GM18505 (cell line): Measurements from ENCODE around the gene MYMX.

Experiments
- ATAC-seq: cut with Tn5 transposase; IDR thresholded peaks from one replicate; pipeline ENCODE4 v1.9.1; 2021; ENCODE audit not compliant: unreplicated experiment
- POLR2A ChIP-seq: IDR thresholded peaks from 4 replicates; pipeline ENCODE4 v1.6.1; 2011; ENCODE audit warnings: borderline replicate concordance; ENCODE audit not compliant: insufficient read depth, insufficient read length; ENCODE audit errors: extremely low read depth

The MYMX gene

DNA sequence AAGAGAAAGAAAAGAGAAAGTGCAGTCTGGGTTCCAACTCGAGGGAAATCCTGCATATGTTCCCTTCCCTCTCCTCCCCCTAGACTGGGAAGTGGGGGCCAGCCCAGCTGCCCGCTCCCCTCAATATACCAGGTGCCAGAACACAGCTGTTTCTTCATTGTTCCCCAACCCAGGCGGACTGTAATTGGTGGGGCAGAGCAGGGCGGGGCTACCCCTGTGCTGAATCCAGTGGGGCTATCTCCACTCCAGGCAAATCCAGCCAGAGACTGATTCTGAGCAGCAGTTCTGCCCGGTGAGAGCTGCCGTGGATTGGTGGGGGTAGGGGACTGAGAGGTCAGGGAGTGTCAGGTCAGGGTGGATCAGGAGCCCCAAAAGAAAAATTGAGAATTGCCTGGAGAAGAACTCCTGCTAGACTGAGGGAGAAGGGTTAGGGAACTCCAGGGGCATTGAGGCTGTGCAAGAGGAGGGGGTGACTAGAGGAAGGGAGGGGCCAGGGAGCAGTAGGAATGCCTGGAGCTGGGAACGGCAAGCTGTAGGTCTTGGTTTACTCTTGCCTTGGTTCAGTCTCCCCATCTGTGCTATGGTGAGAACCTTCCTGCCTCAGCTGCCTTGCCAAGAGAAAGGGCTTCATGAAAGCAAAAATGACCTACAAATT, at the start of gene MYMX:
Gene MYMX, plus strand, starts transcription at position 250 of the 655 bp plus-strand sequence. CDS start 546 bp downstream, outside the sequence.
- TF ChIP-seq POLR2A: no peak
- no peak for ATAC-seq

- ATAC-seq: no peak
- TF ChIP-seq POLR2A: no peak
Measured at GRCh38 chr6:44167567-44167966, 49.2 kb upstream of the MYMX start.

DNA sequence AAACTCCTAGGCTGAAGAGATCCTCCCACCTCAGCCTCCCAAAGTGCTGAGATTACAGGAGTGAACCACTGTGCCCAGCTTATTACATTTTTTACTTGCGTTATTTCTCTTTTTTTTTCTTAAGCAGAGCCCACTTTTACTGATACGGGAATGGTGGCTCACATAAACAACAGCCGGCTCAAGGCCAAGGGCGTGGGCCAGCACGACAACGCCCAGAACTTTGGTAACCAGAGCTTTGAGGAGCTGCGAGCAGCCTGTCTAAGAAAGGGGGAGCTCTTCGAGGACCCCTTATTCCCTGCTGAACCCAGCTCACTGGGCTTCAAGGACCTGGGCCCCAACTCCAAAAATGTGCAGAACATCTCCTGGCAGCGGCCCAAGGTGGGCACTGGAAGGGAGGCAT, 47.6 kb upstream of the MYMX start:
- TF ChIP-seq POLR2A: no peak
- no peak for ATAC-seq

DNA sequence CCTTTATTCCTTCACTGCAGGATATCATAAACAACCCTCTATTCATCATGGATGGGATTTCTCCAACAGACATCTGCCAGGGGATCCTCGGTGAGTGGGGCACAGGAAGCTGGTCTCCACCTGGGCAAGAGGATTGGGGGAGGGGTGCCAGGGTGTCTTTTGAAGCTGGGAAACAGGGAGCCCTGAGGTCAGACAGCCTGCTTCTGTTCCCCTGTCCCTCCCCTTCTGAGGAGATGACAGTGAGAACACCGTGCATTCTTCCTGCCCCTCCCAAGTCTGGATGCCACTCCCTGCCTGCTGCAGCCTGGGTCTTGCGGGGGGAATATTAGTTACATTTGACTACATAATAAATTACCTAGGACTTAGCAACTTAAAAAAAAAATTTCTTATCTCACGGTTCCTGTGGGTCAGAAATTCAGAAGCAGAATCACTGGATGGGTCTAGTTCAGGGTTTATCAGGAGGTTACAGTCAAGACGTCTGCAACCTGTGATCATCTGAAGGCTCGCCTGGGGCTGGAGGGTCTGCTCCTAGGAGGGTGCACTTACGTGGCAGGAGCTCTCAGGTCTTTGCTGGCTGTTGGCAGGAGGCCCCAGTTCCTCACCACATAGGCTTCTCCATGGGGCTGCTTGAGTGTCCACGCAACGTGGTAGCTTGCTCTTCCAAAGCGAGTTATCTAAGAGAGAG, 46.7 kb upstream of the MYMX start:
- no peak for ATAC-seq

DNA sequence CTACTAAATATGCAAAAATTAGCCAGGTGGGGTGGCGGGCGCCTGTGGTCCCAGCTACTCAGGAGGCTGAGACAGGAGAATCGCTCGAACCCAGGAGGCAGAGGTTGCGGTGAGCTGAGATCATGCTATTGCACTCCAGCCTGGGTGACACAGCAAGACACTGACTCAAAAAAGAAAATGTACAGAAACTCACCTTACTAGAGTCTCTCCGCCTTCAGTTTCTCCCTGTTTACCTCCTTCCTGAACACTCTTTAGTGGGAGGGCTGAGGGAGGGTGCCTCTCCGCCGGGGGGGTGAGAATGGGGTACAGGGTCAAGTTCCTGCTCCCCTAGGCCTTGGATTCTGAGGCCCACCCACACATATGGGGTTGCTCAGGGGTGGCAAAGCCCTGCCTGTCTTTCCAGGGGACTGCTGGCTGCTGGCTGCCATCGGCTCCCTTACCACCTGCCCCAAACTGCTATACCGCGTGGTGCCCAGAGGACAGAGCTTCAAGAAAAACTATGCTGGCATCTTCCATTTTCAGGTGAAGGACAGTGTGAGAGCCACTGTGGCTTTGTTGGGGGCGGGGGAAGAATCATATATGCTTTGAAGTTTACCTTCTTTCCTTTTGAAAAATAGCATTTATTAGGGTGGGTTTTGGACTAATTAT, 44.7 kb upstream of the MYMX start:
- no peak for ATAC-seq
- TF ChIP-seq POLR2A: no peak

More for the DNA sequence above, 46.7 kb upstream of the MYMX start:
- TF ChIP-seq POLR2A: no peak

DNA sequence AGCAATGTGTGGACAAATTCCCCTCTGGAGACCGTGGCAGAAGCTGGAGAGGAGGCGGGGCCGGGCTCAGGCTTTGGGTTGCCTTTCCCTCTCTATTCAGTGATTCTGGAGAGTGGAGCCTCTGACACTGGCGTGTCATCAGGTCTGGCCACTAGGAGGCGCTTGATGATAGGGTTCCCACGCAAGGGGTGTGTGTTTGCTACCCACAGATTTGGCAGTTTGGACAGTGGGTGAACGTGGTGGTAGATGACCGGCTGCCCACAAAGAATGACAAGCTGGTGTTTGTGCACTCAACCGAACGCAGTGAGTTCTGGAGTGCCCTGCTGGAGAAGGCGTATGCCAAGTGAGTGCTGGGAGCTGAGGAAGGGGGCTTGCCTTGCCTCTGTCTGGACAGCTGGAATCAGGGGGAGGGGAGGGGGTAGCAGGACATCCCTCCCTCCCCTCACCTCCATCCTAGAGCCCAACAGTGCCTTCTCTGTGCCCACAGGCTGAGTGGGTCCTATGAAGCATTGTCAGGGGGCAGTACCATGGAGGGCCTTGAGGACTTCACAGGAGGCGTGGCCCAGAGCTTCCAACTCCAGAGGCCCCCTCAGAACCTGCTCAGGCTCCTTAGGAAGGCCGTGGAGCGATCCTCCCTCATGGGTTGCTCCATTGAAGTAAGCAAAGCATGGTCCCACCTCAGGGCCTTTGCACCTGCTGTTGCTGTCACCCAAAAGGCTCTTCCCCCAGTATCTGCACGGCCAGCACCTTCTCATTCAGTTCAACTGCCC, 43.8 kb upstream of the MYMX start:
- TF ChIP-seq POLR2A: no peak
- ATAC-seq: no peak

DNA sequence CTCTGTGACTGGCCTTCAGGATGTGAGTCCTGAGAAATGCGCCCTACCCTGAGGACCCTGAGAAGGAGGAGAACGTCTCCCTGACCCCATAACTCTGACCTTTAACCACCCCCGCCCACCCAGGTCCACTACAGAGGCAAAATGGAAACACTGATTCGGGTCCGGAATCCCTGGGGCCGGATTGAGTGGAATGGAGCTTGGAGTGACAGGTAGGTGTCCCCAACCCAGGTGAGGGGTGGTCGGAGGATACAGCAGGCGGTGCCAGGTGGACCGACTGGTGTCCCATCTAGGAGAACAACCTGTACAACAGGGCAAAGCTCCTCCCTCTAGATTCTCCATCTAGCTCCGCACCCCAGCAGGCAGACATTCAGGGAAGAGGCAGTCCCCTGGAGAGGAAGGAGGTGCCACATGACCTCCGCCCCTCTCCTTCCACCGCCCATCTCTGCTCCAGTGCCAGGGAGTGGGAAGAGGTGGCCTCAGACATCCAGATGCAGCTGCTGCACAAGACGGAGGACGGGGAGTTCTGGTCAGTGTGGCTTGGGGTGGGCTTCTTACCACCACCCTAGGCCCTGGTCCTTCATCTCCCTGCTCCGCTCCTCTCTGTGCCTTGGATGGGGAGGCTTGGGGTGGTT, 40.5 kb upstream of the MYMX start:
- no peak for ATAC-seq

DNA sequence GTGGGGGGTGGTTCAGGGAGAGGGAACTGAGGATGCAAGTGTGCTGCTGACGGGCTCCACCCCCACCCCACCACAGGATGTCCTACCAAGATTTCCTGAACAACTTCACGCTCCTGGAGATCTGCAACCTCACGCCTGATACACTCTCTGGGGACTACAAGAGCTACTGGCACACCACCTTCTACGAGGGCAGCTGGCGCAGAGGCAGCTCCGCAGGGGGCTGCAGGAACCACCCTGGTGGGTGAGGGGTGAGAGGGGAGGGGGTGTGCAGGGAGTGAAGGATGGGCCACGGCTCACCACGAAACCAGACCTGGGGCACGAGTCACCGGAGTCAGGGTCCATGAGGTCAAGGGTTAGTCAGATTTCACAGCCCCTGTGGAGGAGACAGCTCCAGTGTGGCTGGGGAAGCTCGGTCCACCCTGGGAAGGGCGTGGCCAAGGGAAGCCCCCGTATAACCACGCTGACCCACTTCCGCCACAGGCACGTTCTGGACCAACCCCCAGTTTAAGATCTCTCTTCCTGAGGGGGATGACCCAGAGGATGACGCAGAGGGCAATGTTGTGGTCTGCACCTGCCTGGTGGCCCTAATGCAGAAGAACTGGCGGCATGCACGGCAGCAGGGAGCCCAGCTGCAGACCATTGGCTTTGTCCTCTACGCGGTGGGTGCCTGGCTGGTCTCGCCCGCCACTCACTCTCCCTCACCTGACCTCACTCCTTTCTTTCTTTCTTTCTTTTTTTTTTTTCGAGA, 39.8 kb upstream of the MYMX start:
- no peak for TF ChIP-seq POLR2A
- ATAC-seq: no peak

More for the DNA sequence above, 40.5 kb upstream of the MYMX start:
- TF ChIP-seq POLR2A: no peak

DNA sequence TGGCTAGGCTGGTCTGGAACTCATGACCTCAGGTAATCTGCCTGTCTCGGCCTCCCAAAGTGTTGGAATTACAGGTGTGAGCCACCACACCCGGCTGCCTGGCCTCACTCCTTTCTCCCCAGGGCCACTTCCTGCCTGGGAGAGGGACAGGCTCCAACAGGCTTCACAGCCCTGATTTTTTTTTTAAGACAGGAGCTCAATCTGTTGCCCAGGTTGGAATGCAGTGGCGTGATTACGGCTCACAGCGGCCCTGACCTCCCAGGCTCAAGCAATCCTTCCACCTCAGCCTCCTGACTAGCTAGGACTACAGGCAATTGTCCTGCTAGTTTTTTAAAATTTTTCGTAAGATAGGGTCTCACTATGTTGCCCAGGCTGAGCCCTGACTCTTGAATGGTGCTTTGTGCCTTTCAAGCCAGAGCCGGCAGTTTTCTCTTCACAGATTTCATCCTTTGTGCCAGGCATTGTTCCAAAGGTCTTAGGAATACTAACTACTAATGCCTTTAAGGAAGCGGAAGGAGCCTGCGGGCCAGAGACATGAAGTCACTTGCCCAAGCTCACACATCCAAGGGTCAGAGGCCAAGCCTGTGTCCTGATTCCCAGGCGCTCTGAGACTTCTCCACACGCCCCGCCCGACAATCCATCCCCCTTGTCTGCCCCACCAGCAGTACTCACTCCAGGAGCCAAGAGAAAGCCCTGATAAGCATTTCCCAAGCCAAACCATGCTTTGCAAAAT, 38.9 kb upstream of the MYMX start:
- TF ChIP-seq POLR2A: no peak
- no peak for ATAC-seq

GRCh38 chr6:44178424-44179071, 38.2 kb upstream of the MYMX start:
- TF ChIP-seq POLR2A: no peak
- ATAC-seq: no peak

GRCh38 chr6:44179072-44179536, 37.6 kb upstream of the MYMX start:
- TF ChIP-seq POLR2A: no peak
- ATAC-seq: no peak
